ENCODE measurements around the gene NFE2L2.

- TF ChIP-seq CTCF (IDR thresholded peaks at IDR 0.05): no peak
- TF ChIP-seq POLR2AphosphoS5 (IDR thresholded peaks at IDR 0.05): no peak
- TF ChIP-seq POLR2A (IDR thresholded peaks at IDR 0.05): no peak
These were observed 73.6 kb downstream of the NFE2L2 start for GRCh38 chr2:177190941-177191340.
